SK-N-SH (cell line): ENCODE measurements around the gene GIT2. TPM values are rescaled to one million over a fixed set of nuclear protein-coding genes. Genes with fewer than 3 reads are reported as not detected.
A peak's percentile ranks its signal among the peaks of the same experiment; 100 is the strongest.

Experiments used
- CTCF ChIA-PET: fragments of 300-600, 350-600 bp; formaldehyde crosslinking; extraction: SDS; loops from one replicate; lab custom pipeline; 2021; lab: Yijun Ruan, JAX
- POLR2A ChIA-PET: fragments of 350-600 bp; sonication (Branson Sonifier 250); formaldehyde crosslinking; extraction: SDS; loops from one replicate; lab custom pipeline; 2020; ENCODE audit warnings: antibody characterized with exemption, inconsistent platforms; lab: Yijun Ruan, JAX
- DNase-seq: peaks from one replicate; pipeline ENCODE4 v3.0.0; 2012
- H2AFZ ChIP-seq: fragments of 200-600 bp; sonication (generic); 2 replicates; pipeline ENCODE4 v1.8.1; 2016; ENCODE audit warnings: antibody characterized with exemption, mild to moderate bottlenecking, low read depth
- H3F3A ChIP-seq: fragments of 200-600 bp; sonication (generic); replicated peaks from 2 replicates; pipeline ENCODE3; 2016; ENCODE audit warnings: antibody characterized with exemption, mild to moderate bottlenecking; ENCODE audit not compliant: insufficient read depth
- H3K27ac ChIP-seq, 2 experiments: fragments of 200-500 bp in 1 of 2; fragments of 200-600 bp in 1 of 2; sonication (Bioruptor generic) in 1 of 2; sonication (generic), shearing (Covaris generic) in 1 of 2; 2 replicates each; pipeline versions ENCODE4 v1.5.1 to v1.6.1; 2014 to 2016; ENCODE audit warnings: low read depth in 2 of 2, inconsistent platforms in 1 of 2, low read length in 1 of 2, mild to moderate bottlenecking in 1 of 2, mixed read lengths in 1 of 2
- H3K27me3 ChIP-seq: fragments of 200-600 bp; sonication (generic), shearing (Covaris generic); 2 replicates; pipeline ENCODE4 v1.6.1; 2016; ENCODE audit warnings: mixed run types; ENCODE audit not compliant: insufficient read depth
- H3K36me3 ChIP-seq, 2 experiments: fragments of 200-500 bp in 1 of 2; fragments of 200-600 bp in 1 of 2; sonication (Bioruptor generic) in 1 of 2; sonication (generic) in 1 of 2; replicated peaks in 1 of 2; 2 replicates each; pipeline versions ENCODE3 to v1.5.1; 2014 to 2016; ENCODE audit warnings: low read length in 1 of 2, mild to moderate bottlenecking in 1 of 2; ENCODE audit not compliant: insufficient read depth in 2 of 2, control insufficient read depth in 1 of 2
- H3K4me1 ChIP-seq, 2 experiments: fragments of 200-500 bp in 1 of 2; fragments of 200-600 bp in 1 of 2; sonication (Bioruptor generic) in 1 of 2; sonication (generic), shearing (Covaris generic) in 1 of 2; 2 replicates each; pipeline versions ENCODE4 v1.5.1 to v1.6.1; 2014 to 2016; ENCODE audit warnings: low read depth in 1 of 2, low read length in 1 of 2, mixed run types in 1 of 2; ENCODE audit not compliant: insufficient read depth in 2 of 2, control insufficient read depth in 1 of 2
- H3K4me2 ChIP-seq: fragments of 200-600 bp; sonication (generic), shearing (Covaris generic); 2 replicates; pipeline ENCODE4 v1.6.1; 2017; ENCODE audit warnings: mixed run types
- H3K4me3 ChIP-seq, 2 experiments: fragments of 200-500 bp in 1 of 2; fragments of 200-600 bp in 1 of 2; sonication (Bioruptor generic) in 1 of 2; sonication (generic), shearing (Covaris generic) in 1 of 2; 2 replicates each; pipeline versions ENCODE4 v1.5.1 to v1.8.1; 2014 to 2016; ENCODE audit warnings: low read depth in 2 of 2, inconsistent platforms in 1 of 2, low read length in 1 of 2, mild to moderate bottlenecking in 1 of 2, mixed read lengths in 1 of 2, moderate library complexity in 1 of 2
- H3K79me2 ChIP-seq: fragments of 200-600 bp; sonication (generic); 2 replicates; pipeline ENCODE4 v1.8.1; 2017; ENCODE audit warnings: mild to moderate bottlenecking; ENCODE audit not compliant: insufficient read depth
- H3K9ac ChIP-seq: fragments of 200-600 bp; sonication (generic); 2 replicates; pipeline ENCODE4 v1.6.1; 2017; ENCODE audit warnings: mixed run types
- H3K9me2 ChIP-seq: fragments of 200-600 bp; sonication (generic); 2 replicates; pipeline ENCODE4 v1.6.1; 2017; ENCODE audit warnings: mixed run types
- H3K9me3 ChIP-seq: fragments of 200-600 bp; sonication (generic); 2 replicates; pipeline ENCODE4 v1.6.1; 2017; ENCODE audit warnings: mixed run types, mild to moderate bottlenecking, moderate library complexity
- H4K20me1 ChIP-seq: fragments of 200-600 bp; sonication (generic); 2 replicates; pipeline ENCODE4 v1.6.1; 2017; ENCODE audit warnings: mild to moderate bottlenecking, mixed run types; ENCODE audit not compliant: insufficient read depth
- CHD2 ChIP-seq: fragments of 150-350 bp; IDR thresholded peaks from 2 replicates; pipeline ENCODE4 v1.6.1; 2018; ENCODE audit warnings: low read length; ENCODE audit not compliant: partially characterized antibody
- ELF1 ChIP-seq: IDR thresholded peaks from 2 replicates; pipeline ENCODE4 v1.4.0; 2012
- EZH2phosphoT487 ChIP-seq: fragments of 200-600 bp; sonication (generic); IDR thresholded peaks from 2 replicates; pipeline ENCODE4 v1.6.1; 2017; ENCODE audit warnings: low read depth, mixed run types, mild to moderate bottlenecking, antibody characterized with exemption, moderate library complexity, borderline replicate concordance
- FOXJ3 ChIP-seq: sonication (generic); formaldehyde crosslinking; IDR thresholded peaks from 2 replicates; pipeline ENCODE4 v1.5.1; 2020; ENCODE audit warnings: mild to moderate bottlenecking, missing genetic modification reagents
- GATA2 ChIP-seq: sonication (generic); formaldehyde crosslinking; IDR thresholded peaks from 2 replicates; pipeline ENCODE4 v1.5.0; 2020; ENCODE audit warnings: mild to moderate bottlenecking, missing genetic modification reagents
- JUND ChIP-seq: IDR thresholded peaks from 2 replicates; pipeline ENCODE4 v1.4.0; 2012
- MXI1 ChIP-seq: IDR thresholded peaks from 2 replicates; pipeline ENCODE4 v1.6.1; 2012; ENCODE audit warnings: mild to moderate bottlenecking, low read depth, low read length, improper control_type of control experiment
- NFIC ChIP-seq: IDR thresholded peaks from 2 replicates; pipeline ENCODE4 v1.4.0; 2012; ENCODE audit warnings: borderline replicate concordance
- RXRA ChIP-seq: IDR thresholded peaks from 2 replicates; pipeline ENCODE4 v1.4.0; 2012; ENCODE audit warnings: low read depth, mild to moderate bottlenecking, borderline replicate concordance
- SIN3A ChIP-seq: IDR thresholded peaks from 2 replicates; pipeline ENCODE4 v1.6.1; 2012; ENCODE audit warnings: low read depth, mild to moderate bottlenecking, low read length, moderate library complexity, borderline replicate concordance
- TAF1 ChIP-seq: IDR thresholded peaks from 2 replicates; pipeline ENCODE4 v1.6.1; 2012; ENCODE audit warnings: low read depth, mild to moderate bottlenecking, low read length, moderate library complexity, borderline replicate concordance
- TCF12 ChIP-seq: IDR thresholded peaks from 2 replicates; pipeline ENCODE4 v1.4.0; 2012
- TEAD4 ChIP-seq: IDR thresholded peaks from 2 replicates; pipeline ENCODE4 v1.4.0; 2012; ENCODE audit warnings: mild to moderate bottlenecking, borderline replicate concordance; ENCODE audit not compliant: insufficient read depth
- WGBS: methylation state at CpG from one replicate; pipeline ENCODE4 v1.1.6; 2017; ENCODE audit warnings: low lambda C conversion rate; 5-methylcytosine and 5-hydroxymethylcytosine counted together
- polyA plus RNA-seq, 3 experiments: library from polyadenylated mRNA; depleted of rRNA; stranded (reverse); fragments of >200 nt; gene quantifications; 2 replicates each; pipeline ENCODE4 v1.2.3, GENCODE V29; 2012
- TF ChIP-seq, protein P1 (sequence below): fragments of 150-350 bp; IDR thresholded peaks from 2 replicates; pipeline ENCODE4 v1.6.1; 2017; ENCODE audit warnings: antibody characterized with exemption, low read length, low read depth, borderline replicate concordance
- TF ChIP-seq, protein P2 (sequence below): fragments of 200-600 bp; sonication (generic); IDR thresholded peaks from 2 replicates; pipeline ENCODE4 v1.6.1; 2017; ENCODE audit warnings: antibody characterized with exemption, mild to moderate bottlenecking, moderate library complexity
- TF ChIP-seq, protein P3 (sequence below): IDR thresholded peaks from 2 replicates; pipeline ENCODE4 v1.4.0; 2012; ENCODE audit warnings: low read depth

The GIT2 gene
- polyA plus RNA-seq, 1 of the 3 experiments (the other 2 are of a cell fraction), result 21.2 TPM

DNA sequence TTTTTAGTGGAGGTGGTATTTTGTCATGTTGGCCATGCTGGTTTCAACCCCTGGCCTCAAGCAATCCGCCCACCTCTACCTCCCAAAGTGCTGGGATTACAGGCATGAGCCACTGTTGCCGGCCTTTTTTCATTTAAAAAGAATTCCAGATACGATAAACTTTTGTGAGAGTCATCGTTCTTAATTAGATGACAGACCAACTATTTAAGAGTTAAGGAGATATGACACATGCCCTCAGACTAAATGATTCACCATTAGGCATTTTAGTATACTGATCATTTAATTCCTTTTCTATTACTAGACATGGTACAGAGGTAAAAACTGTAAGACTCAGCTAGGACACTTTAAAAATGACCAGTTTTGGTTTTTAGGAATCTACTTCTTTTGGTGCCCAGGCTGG lies 5.4 kb upstream of the GIT2 start (continued):
- TF ChIP-seq CHD2 (no peak), EZH2phosphoT487 (no peak), TCF12 (peak; percentile 87), TAF1 (0 out of 2 replicates have a peak, but pooled peaks have one; percentile 18)
- TF ChIP-seq, protein P1, sequence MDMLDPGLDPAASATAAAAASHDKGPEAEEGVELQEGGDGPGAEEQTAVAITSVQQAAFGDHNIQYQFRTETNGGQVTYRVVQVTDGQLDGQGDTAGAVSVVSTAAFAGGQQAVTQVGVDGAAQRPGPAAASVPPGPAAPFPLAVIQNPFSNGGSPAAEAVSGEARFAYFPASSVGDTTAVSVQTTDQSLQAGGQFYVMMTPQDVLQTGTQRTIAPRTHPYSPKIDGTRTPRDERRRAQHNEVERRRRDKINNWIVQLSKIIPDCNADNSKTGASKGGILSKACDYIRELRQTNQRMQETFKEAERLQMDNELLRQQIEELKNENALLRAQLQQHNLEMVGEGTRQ, result no peak
- TF ChIP-seq, protein P2, sequence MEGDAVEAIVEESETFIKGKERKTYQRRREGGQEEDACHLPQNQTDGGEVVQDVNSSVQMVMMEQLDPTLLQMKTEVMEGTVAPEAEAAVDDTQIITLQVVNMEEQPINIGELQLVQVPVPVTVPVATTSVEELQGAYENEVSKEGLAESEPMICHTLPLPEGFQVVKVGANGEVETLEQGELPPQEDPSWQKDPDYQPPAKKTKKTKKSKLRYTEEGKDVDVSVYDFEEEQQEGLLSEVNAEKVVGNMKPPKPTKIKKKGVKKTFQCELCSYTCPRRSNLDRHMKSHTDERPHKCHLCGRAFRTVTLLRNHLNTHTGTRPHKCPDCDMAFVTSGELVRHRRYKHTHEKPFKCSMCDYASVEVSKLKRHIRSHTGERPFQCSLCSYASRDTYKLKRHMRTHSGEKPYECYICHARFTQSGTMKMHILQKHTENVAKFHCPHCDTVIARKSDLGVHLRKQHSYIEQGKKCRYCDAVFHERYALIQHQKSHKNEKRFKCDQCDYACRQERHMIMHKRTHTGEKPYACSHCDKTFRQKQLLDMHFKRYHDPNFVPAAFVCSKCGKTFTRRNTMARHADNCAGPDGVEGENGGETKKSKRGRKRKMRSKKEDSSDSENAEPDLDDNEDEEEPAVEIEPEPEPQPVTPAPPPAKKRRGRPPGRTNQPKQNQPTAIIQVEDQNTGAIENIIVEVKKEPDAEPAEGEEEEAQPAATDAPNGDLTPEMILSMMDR, result no peak

DNA sequence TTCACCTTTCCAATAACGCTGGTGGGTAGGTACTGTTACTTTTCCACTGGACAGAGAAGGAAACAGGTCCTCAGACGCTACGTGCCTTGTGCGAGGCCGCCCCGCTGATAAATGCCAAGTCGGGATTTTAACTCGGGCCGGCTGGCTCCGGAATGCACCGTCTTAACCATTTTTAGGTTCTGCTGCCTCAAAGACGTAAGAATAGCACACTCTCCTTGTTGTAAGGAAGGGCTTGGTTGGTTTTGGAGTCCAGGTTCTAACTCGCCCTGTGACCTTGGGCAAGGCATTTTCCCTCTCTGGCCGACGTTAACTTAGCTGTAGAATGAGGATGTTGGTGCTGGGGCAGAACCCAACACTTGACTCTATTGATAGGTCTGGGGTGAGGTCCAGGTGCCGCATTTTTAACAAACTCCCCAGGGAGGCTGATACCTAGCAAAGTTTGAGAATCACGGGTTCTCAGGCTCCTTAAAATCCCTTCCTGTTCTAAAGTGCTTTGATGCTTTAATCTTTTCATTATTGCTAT lies 3.9 kb upstream of the GIT2 start:
- Histone ChIP-seq H3K4me1 (peaks cover 21 to 24% of the 10 kb centered on the region in 2 experiments), H3K9ac (peak overlapping the region; percentile 90), H3K27ac (peak overlapping the region in 1 of 2 experiments; percentile 86; a peak in 2 of 4 replicates), H3K27me3 (no peaks in the 10 kb centered on the region), H4K20me1 (peaks cover under 1% of the 10 kb centered on the region), H3K4me2 (peak overlapping the region; percentile 83), H2AFZ (peak overlapping the region; percentile 17; the same call in 1 of the 2 replicates), H3K36me3 (peaks cover 0 to 3% of the 10 kb centered on the region in 2 experiments), H3F3A (peaks cover 7% of the 10 kb centered on the region), H3K9me3 (no peaks in the 10 kb centered on the region), H3K9me2 (no peaks in the 10 kb centered on the region), H3K79me2 (peaks cover 68% of the 10 kb centered on the region), H3K4me3 (peak overlapping the region; percentile 72 to 81)
- 7% methylated on average over 17 of the region's 17 CpGs for whole genome bisulfite sequencing
- TF ChIP-seq, protein P3, sequence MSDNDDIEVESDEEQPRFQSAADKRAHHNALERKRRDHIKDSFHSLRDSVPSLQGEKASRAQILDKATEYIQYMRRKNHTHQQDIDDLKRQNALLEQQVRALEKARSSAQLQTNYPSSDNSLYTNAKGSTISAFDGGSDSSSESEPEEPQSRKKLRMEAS, result 0 out of 2 replicates have a peak, but pooled peaks have one; percentile 20
- TF ChIP-seq NFIC, result no peak
- no peak for DNase-seq
- ChIA-PET CTCF (interaction anchor here (1.7 kb wide), 1 partner anchor 33 kb away, joined by 4 read pairs; no protein-coding TSS in a partner anchor), POLR2A (no interaction called here)

DNA sequence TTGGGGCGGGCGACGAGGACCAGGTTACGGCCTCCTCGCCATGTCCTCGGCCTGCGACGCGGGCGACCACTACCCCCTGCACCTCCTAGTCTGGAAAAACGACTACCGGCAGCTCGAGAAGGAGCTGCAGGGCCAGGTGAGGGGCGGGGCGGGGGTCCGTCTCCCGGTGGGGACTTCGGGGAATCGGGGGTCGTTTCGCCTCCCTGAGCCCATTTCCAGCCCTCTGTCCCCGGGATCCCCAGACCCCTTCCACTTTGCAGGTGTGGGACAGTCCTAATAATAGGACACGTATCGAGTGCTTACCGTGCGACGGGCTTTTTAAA lies 3.4 kb upstream of the GIT2 start:
- Histone ChIP-seq H4K20me1 (peaks cover 5% of the 10 kb centered on the region), H3K4me2 (peak overlapping the region; percentile 83), H3K9me2 (no peaks in the 10 kb centered on the region), H3K9ac (peak overlapping the region; percentile 90), H3F3A (peaks cover 7% of the 10 kb centered on the region), H3K9me3 (no peaks in the 10 kb centered on the region), H3K27me3 (no peaks in the 10 kb centered on the region), H3K4me1 (peaks cover 23 to 28% of the 10 kb centered on the region in 2 experiments), H3K79me2 (peaks cover 68% of the 10 kb centered on the region), H3K27ac (peak overlapping the region in 1 of 2 experiments; percentile 86; a peak in 3 of 4 replicates), H3K4me3 (peak overlapping the region; percentile 72 to 81), H3K36me3 (peaks cover 0 to 3% of the 10 kb centered on the region in 2 experiments), H2AFZ (peak overlapping the region; percentile 17; the same call in 1 of the 2 replicates)
- ChIA-PET CTCF (interaction anchor here (1.7 kb wide), 1 partner anchor 33 kb away, joined by 4 read pairs; no protein-coding TSS in a partner anchor), POLR2A (interaction anchor here (1.2 kb wide), 1 partner anchor 11 kb away, joined by 3 read pairs; no protein-coding TSS in a partner anchor)
- WGBS, result 0% methylated on average over 6 of the region's 27 CpGs
- no peak for DNase-seq
- TF ChIP-seq ELF1 (no peak), TCF12 (no peak), GATA2 (CRISPR knock-in tag) (no peak), RXRA (no peak), EZH2phosphoT487 (no peak), MXI1 (no peak), SIN3A (no peak), TEAD4 (no peak), FOXJ3 (no peak), JUND (no peak)
- TF ChIP-seq, protein P3, result no peak
- TF ChIP-seq, protein P2, result no peak
